ENCODE results near the gene XPO1. TPM values are rescaled to one million over a fixed set of nuclear protein-coding genes. Genes with fewer than 3 reads are reported as not detected.
"Not testable (repeated sequence)": the region's sequence is repeated elsewhere in the genome, so short reads cannot be mapped to it uniquely, and the experiment has no call there.

Gene XPO1
- total RNA-seq: 100 to 1,000 TPM; 148 to 444 (median 323) TPM

GRCh38 chr2:61538200-61538919, at the start of gene XPO1:
XPO1 (minus strand) TSS chr2:61538356; CDS start chr2:61533897, 4,459 bp downstream.
- H3K9me3 ChIP-seq: no peaks in the 10 kb centered on the region
- peak within 1 kb of the TSS; percentile 97 to 99 for H3K27ac ChIP-seq
- H3K4me1 ChIP-seq: peaks cover 0 to 5% of the 10 kb centered on the region in 2 donors
- intact Hi-C loops (cut with DNase I; ENCODE audit: low total_unique reads): no loop called here
- TF ChIP-seq CTCF (IDR thresholded peaks at IDR 0.05) (peak in 1 of 4 experiments; percentile 4), POLR2A (IDR thresholded peaks at IDR 0.05) (peak; percentile 94 to 96)
- DNase-seq: peak; percentile 99
- peak within 1 kb of the TSS; percentile 85 to 91 for H3K4me3 ChIP-seq
- H3K27me3 ChIP-seq: no peaks in the 10 kb centered on the region
- H3K36me3 ChIP-seq: no peaks in the 10 kb centered on the region

GRCh38 chr2:61586928-61587327, 48.8 kb upstream of the XPO1 start:
- H3K4me1 ChIP-seq; H3K9me3 ChIP-seq; H3K4me3 ChIP-seq; H3K27me3 ChIP-seq; intact Hi-C loops (cut with DNase I; ENCODE audit: low total_unique reads); H3K36me3 ChIP-seq; H3K27ac ChIP-seq; DNase-seq: not testable (repeated sequence)

GRCh38 chr2:61585383-61585782, 47.2 kb upstream of the XPO1 start:
- H3K27me3 ChIP-seq: no peaks in the 10 kb centered on the region
- no peaks in the 10 kb centered on the region for H3K9me3 ChIP-seq
- H3K4me3 ChIP-seq: no peak overlapping the region
- no peaks in the 10 kb centered on the region for H3K36me3 ChIP-seq
- DNase-seq: no peak
- no peaks in the 10 kb centered on the region for H3K4me1 ChIP-seq
- no peak overlapping the region for H3K27ac ChIP-seq
- intact Hi-C loops (cut with DNase I; ENCODE audit: low total_unique reads): no loop called here
- TF ChIP-seq CTCF (IDR thresholded peaks at IDR 0.05) (no peak), POLR2A (IDR thresholded peaks at IDR 0.05) (no peak)

GRCh38 chr2:61584368-61584767, 46.2 kb upstream of the XPO1 start:
- H3K4me1 ChIP-seq; H3K9me3 ChIP-seq; H3K4me3 ChIP-seq; intact Hi-C loops (cut with DNase I; ENCODE audit: low total_unique reads); H3K27ac ChIP-seq; H3K36me3 ChIP-seq; H3K27me3 ChIP-seq; DNase-seq: not testable (repeated sequence)

GRCh38 chr2:61582165-61582564, 44.0 kb upstream of the XPO1 start:
- Histone ChIP-seq H3K27me3 (no peaks in the 10 kb centered on the region), H3K27ac (no peak overlapping the region), H3K36me3 (no peaks in the 10 kb centered on the region), H3K4me1 (no peaks in the 10 kb centered on the region), H3K9me3 (no peaks in the 10 kb centered on the region), H3K4me3 (no peak overlapping the region)
- intact Hi-C loops (cut with DNase I; ENCODE audit: low total_unique reads): no loop called here
- DNase-seq: no peak
- TF ChIP-seq POLR2A (IDR thresholded peaks at IDR 0.05): no peak
- TF ChIP-seq CTCF (IDR thresholded peaks at IDR 0.05): no peak

- no peak overlapping the region for H3K4me3 ChIP-seq
- no peaks in the 10 kb centered on the region for H3K9me3 ChIP-seq
- no peaks in the 10 kb centered on the region for H3K27me3 ChIP-seq
- no peaks in the 10 kb centered on the region for H3K4me1 ChIP-seq
- TF ChIP-seq CTCF (IDR thresholded peaks at IDR 0.05) (no peak), POLR2A (IDR thresholded peaks at IDR 0.05) (no peak)
- no peak overlapping the region for H3K27ac ChIP-seq
- no peak for DNase-seq
- intact Hi-C loops (cut with DNase I; ENCODE audit: low total_unique reads): no loop called here
- no peaks in the 10 kb centered on the region for H3K36me3 ChIP-seq
Measured at GRCh38 chr2:61581716-61582115, 43.6 kb upstream of the XPO1 start.
